ENCODE results near the gene KASH5.

KASH5 gene

DNA sequence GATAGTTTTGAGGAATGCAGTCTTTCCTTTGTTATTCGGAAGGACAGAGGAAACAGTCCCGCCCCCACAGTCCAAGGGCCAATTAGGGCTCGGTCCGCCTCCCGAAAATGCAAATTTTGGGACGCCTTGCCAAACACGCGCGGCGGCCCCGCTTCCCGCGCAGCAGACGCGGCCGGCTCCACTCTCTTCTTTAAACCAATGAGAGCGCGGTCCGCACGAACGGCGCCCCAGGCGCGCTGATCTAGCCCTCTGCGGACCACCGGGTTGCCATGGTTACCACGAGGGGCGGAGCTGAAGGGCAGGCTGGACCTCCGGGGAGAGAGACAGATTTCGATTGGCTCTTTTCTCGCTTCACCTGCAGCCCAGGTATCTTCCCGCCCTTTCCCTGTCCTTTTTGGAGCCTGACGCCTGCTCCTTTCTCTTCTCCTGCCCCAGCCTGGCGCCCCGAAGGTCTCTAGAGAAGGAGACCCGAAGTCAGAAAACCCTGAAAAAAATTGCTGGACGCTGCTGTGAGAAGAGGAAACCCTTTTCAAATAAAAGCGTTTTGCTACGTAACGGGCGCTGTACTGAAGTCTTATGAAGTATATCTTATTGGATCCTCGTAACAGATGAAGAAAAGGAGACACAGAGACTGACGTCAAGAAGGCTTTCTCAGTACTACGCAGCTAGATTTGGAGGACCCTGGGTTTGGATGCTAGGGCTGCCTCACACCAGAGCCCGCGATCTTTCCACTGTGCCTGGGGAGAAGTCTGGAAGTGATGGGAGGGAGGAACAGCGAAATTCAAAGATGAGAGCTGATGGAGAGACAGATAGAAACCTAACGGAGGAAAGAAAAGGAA lies 33.2 kb downstream of the KASH5 start:
- DNase-seq (ENCODE audit: low read depth, low spot score) = no peak

GRCh38 chr19:49421878-49422202 lies 33.8 kb downstream of the KASH5 start:
- no peak for DNase-seq (ENCODE audit: low read depth, low spot score)

- no peak for DNase-seq (ENCODE audit: low read depth, low spot score)
Measured at GRCh38 chr19:49422407-49423070, 34.5 kb downstream of the KASH5 start.

GRCh38 chr19:49423071-49423984 lies 35.3 kb downstream of the KASH5 start, which contains the start of gene PTH2:
PTH2 (minus strand) TSS chr19:49423441; CDS start chr19:49423339, 102 bp downstream.
- DNase-seq (ENCODE audit: low read depth, low spot score) = no peak

DNA sequence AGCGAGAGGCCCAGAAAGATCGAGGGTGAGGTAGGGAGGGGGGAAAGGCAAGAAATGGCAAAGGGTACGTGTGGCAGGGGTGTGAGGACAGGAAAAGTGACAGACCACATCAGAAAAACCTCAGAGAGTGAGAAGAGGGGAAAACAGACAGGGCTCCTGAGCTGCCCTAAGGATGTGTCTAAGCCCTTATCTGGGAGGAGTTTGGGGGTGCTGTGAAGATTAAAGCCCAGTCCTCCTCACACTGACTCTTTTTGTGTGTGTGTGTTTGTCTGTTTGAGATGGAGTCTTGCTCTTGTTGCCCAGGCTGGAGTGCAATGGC lies 35.9 kb downstream of the KASH5 start:
- no peak for DNase-seq (ENCODE audit: low read depth, low spot score)

DNA sequence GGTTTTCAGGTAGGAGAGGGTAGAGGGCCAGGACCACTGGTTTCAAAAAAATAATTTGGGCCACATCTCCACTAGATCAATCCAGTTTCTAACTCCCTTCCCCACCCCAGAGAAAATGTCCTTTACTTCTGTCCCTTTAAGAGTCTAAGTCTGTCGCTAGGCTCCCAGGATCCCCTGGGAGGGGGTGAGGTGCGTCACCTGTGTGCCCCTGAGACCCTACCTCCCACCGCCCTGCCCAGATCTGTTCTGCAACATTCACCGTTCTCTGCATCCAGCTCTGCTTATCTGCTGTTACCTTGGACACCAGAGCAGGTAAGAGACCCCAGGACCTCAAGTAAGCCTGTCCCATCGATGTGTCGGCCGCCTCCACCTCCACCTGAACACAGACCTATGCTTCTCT lies 37.1 kb downstream of the KASH5 start, which contains the start of gene GFY:
TSS of gene GFY (plus strand) at position 211 of the 400 bp plus-strand sequence. CDS start 1,043 bp downstream, outside the sequence.
- DNase-seq (ENCODE audit: low read depth, low spot score) = no peak

DNA sequence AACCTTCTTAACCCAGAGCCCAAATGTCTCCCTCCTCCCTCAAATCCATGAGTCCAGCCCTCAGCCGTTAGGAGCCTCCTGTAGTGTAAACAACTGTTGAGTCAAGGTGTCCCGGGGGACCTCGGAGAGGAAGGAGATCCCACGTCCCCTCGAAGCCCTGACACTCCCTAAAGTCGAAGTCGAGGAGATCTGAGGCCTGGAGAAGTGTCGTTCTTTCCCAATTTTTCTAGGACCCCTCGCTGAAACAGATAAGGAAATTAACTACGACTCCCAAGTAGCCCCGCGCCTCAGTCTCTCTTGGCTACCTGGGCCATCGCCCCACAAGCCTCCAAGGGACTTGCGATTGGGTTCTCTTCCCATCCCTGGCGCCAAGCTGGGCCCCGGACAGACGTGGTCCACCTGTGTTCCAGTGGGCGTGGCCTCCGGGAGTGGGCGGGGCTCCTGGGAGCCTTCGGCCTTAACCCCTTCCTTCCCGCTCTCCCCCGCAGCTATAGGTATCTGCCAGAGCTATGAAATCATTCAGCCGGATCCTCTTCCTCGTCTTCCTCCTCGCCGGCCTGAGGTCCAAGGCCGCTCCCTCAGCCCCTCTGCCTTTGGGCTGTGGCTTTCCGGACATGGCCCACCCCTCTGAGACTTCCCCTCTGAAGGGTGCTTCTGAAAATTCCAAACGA lies 38.0 kb downstream of the KASH5 start:
- no peak for DNase-seq (ENCODE audit: low read depth, low spot score)

- DNase-seq (ENCODE audit: low read depth, low spot score) = no peak
Measured at GRCh38 chr19:49427339-49427738, 39.3 kb downstream of the KASH5 start.

DNA sequence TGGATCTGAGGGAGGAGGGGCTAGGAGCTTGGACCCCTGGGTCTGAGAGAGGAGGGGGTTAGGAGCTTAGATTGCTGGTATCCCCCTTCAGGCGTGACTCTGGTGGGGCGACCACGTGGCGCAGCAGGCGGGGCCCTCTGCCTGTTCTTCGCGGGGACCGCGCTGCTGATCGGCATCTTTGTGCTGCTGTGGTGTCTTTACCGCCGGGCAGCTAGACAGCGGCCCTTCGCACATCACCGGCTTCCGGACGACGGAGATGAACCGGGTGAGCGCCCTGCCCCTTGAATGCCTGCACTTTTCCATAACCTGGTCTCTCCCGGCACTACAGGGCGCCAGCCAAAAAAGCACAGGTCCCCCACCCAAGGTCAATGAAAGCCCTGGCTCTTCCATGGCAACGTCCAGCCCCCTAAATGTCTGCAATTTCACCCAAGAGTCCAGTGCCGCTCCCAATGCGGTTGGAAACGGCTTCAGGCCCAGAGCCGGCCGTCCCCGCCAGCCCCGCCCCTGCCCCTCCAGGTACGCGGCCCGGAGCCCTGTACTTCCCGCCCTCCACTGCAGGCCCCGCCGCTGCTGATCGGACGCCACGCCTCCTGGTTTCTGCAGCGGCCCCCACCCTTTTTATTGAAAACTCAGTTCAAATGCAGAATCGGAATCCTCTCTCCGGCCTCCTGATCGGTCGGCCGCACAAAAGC lies 40.0 kb downstream of the KASH5 start:
- DNase-seq (ENCODE audit: low read depth, low spot score) = no peak

DNA sequence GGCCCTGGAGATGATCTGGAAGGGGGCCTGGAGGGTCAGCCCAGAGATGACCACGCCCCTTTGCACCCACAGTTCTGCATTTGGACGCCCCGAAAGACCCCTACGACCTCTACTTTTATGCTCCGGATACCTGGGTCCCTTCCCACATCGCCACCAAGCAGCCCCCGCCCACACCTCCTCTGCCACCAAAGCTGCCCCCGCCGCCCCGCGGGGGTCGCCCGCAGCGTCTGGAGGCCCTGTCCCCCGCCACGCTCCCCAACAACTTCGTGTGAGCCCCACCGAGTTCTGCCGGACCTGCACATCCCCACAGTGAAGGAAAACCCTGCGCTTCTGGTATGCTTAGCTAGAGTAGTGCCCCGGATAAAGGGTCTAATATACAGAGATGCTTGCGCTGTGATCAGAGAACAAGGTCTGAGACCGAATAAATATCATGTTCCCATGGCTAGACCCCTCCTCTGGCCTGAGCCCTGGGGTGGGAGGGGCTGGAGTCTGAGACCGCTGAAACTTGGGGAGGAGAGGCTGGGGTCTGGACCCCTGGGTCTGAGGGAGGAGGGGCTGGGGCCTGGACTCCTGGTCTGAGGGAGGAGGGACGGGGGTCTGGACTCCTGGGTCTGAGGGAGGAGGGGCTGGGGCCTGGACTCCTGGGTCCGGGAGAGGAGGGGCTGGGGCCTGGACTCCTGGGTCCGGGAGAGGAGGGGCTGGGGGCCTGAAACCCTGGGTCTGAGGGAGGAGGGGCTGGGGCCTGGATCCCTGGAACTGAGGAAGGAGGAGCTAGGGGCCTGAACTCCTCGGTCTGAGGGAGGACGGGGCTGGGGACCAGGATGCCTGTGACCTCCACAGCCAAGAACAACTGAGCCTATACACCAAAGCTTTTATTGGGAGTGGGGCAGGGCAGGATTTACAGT lies 40.8 kb downstream of the KASH5 start:
- no peak for DNase-seq (ENCODE audit: low read depth, low spot score)

GRCh38 chr19:49430172-49430677 lies 42.2 kb downstream of the KASH5 start:
- DNase-seq (ENCODE audit: low read depth, low spot score) = no peak

- DNase-seq (ENCODE audit: low read depth, low spot score) = no peak
Measured at GRCh38 chr19:49430678-49431329, 42.8 kb downstream of the KASH5 start.

DNA sequence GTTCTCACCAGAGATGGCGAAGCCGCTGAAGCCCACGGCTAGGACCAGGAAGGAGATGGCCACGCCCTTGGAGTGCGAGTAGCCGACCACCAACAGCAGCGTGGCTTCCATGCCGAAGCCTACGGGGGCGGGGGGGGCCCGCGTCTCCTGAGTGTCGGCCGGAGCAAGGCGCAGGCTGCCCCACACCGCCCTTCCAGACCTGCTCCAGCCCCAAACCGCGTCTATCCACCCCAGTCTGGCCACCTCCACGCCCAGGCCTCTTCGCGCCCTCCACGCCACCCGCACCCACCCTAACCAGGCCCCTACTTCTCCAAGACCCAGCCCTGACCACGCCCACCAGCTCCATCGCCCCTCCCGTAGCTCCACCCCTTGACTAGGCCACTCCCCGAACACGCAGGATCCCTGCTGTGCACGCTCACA lies 43.3 kb downstream of the KASH5 start:
- no peak for DNase-seq (ENCODE audit: low read depth, low spot score)

GRCh38 chr19:49432141-49433073 lies 44.4 kb downstream of the KASH5 start:
- no peak for DNase-seq (ENCODE audit: low read depth, low spot score)

- DNase-seq (ENCODE audit: low read depth, low spot score) = no peak
Measured at GRCh38 chr19:49433240-49433901, 45.3 kb downstream of the KASH5 start.

DNA sequence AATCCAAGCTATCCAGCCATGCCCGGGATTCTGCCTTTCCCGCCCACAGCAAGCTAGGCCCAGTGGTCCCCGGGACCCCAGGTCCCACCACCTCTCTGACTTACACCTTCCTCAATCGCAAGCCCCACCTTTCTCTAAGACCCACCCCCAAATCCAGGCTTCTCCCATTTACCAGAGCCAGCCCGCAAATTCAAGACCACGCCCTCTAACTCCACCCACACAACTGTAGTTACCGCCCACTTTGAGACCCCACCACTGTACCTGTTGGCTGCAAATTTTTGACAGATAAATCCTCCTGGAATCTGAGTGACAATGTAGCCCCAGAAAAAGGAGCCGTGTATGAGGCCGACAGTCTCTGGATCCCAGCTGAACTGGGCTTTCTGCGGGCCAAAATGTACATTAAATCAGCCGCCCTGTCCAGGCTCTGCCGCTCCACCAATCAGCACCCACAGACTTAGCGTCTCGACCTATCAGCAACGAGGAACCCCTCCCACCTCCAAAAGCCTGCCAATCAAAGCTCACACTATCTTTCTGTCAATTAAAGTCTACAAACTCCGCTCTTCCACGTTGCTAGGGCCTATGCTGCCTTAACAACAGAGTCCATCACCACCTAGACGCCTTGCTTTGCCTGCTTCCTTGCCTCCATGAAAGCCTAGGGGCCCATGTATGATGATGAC lies 47.0 kb downstream of the KASH5 start:
- DNase-seq (ENCODE audit: low read depth, low spot score) = no peak

DNA sequence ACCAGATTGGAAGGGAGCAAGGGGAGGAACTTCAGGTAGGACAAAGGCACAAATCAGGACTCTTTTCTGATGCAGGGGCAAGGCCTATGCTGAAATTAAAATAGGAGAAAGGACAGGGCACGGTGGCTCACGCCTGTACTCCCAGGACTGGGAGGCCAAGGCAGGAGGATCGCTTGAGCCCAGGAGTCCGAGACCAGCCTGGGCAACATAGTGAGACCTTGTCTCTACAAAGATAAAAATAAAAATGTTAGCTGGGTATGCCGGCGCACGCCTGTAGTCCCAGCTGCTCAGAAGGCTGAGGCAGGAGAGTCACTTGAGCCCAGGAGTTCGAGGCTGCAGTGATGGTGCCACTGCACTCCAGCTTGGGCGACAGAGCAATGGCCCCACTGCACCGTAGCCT lies 47.6 kb downstream of the KASH5 start:
- DNase-seq (ENCODE audit: low read depth, low spot score) = no peak

Data from smooth muscle cell of the brain vasculature (primary cell).